GM15510 (cell line): Measurements from ENCODE around the gene SIT1.

Experiments
- POLR2A ChIP-seq: IDR thresholded peaks from 3 replicates; pipeline ENCODE4 v1.6.1; 2011; ENCODE audit warnings: borderline replicate concordance; ENCODE audit not compliant: insufficient read length; ENCODE audit errors: extremely low read depth

Gene SIT1

DNA sequence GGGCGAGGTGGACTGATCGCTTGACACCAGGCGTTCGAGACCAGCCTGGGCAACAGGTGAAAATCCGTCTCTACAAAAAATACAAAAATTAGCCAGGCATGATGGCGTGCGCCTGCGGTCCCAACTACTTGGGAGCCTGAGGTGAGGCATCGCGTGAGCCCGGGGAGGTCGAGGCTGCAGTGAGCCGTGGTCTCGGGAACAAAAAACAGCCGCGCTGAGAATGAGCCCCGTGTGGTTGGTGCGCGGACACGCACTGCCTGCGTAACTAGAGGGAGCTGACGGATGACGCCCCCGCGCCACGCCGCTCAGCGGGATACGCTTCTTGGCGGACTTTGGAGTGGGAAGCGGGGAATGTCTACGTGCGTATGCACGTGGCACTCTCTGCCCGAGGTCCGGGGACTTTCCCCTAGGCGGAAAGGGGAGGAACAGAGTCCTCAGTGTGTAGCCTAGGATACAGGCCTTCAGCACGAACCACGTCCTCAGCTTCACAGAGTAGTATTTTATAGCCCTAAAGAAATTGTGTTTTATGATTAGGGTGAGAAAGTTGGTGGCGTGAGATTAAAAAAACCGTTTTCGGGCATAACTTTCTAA, 6.9 kb upstream of the SIT1 start, which contains the start of gene RMRP:
Gene RMRP, minus strand, starts transcription at position 474 of the 591 bp plus-strand sequence.
- TF ChIP-seq POLR2A = no peak

DNA sequence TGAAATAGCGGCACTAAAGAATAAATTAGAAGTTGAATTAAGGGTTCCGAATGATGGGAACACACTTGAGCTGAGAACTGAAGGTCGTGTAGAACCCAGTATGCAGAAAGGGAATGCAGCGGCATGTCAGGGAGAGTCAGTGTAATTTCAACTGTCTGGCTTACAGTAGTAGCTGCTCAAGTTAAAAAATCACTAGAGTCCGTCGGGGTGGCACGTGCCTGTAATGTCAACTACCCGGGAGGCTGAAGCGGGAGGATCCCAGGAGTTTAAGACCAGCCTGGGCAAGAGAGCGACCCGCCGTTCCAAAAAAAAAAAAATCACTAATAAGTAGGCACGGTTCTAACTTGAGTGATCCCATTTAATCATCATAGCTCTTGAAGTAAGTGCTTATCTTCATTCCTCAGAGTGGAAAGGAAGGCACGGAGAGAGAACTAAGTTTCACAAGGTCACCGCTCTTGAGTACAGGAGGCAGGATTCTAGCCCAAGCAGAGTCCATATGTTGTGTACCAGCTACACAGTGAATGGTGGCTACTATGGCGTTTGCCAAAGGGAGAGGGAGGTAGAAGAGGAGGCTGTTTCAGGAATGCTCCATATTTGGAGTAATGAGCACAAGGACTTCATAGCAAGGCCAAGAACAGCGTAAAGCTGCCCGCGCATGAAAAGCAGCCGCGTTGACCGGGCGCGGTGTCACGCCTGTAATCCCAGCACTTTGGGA, 6.3 kb upstream of the SIT1 start:
- no peak for TF ChIP-seq POLR2A

DNA sequence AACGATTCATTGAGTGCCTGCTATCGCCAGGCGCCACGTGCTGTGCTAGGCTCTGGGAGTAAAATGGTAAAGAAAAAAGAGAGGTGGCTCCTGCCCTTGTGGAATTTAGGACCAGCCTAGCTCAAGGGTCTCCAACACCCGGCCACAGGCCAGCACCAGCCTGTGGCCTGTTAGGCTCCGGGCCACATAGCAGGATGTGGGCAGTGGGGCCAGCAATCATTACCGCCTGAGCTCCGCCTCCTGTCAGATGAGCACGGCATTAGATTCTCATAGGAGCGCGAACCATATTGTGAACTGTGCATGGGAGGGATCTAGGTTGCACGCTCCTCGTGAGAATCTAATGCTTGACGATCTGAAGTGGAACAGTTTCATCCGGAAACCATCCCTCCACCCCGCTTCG, 5.6 kb upstream of the SIT1 start:
- no peak for TF ChIP-seq POLR2A

DNA sequence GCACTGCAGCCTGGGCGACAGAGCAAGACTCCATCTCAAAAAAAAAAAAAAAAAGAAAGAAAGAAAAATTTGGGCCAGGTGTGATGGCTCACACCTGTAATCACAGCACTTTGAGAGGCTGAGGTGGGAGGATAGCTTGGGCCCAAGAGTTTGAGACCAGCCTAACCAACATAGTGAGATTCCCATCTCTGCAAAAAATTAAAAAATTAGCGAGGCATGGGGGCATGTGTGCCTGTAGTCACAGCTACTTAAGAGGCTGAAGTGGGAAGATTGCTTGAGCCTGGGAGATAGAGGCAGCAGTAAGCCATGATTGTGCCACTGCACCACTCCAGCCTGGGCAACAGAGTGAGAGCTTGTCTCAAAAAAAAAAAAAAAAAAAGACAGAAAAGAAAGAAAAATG, 2.9 kb upstream of the SIT1 start:
- TF ChIP-seq POLR2A = no peak

DNA sequence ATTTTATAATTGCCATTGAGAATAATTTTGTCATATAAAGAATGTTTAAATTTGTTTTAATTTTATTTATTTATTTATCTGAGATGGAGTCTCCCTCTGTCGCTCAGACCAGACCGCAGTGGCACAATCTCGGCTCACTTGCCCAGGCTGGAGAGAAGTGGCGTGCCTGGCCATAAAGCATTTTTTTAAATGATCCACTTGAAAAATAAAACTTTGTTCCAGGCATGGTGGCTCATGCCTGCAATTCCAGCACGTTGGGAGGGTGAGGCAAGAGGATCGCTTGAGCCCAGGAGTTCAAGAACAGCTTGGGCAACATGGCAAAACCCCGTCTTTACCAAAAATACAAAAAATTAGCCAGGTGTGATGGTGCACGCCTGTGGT, 2.1 kb upstream of the SIT1 start:
- TF ChIP-seq POLR2A = no peak

DNA sequence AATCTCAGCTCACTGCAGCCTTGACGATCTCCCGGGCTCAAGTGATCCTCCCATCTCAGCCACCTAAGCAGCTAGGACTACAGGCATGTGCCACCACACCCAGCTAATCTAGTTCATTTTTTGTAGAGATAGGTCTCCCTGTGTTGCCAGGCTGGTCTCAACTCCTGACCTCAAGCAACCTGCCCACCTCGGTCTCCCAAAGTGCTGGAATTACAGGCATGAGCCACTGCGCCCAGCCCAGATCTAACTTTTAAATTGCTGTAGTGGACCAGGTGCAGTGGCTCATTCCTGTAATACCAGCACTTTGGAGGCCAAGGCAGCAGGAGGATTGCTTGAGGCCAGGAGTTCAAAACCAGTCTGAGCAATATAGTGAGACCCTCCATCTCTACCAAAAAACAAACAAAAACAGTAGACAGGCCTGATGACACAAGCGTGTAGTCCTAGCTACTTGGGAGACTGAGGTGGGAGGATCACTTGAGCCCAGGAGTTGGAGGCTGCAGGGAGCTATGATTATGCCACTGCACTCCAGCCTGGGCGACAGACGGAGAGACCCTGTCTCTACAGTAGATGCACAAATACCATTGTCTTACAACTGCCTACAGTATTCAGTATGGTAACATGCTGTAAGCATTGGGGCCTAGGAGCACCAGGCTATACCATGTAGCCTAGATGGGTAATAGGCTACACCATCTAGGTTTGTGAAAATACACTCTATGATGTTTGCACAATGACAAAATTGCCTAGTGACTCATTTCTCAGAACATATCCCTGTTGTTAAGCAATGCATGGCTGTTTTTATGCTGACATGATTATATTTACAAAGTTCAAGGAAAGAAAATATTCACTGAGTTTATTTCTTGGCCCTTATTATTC, 1.5 kb upstream of the SIT1 start:
- TF ChIP-seq POLR2A = no peak

DNA sequence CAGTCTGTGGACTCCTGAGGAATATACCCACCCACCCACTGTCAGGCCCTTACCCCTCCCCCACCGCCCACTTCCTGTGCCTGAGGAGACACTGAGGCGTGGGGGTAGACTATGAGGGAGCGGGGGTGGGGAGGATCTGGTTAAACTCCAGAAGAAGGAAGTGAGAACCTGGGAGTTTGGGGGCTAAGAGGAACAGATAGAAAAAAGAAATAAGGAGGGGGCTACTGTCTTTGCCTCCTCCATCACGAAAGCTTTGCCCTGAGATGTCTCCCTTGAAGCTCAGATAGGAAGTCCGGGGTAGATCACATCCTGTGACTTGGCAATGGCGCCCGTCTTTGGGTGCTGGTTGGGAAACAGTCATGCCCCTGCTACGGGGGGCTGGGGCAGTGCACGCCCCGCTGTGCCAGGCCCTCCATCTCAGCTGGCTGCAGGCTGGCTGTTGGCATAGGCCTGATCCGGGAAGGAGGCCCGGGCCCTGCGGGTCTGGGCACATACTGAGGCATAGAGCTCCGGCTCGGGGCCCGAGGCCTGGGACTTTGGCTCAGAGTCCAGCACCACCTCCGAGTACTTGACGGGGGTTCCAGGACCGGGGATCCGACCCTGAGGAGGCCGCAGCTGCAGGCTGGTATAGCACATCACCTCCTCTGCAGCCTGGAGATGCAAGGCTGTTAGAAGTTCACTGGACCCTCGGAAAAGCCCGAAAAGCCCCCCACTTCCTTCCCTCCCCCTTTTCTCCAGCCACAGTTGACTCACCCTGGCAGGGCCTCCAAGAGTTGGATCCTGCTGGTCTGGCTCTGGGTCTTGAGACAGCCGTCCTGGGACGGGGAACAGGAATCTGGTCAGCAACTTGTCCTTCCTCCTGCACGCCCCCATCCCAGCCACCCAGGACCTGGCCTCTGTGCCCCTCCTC, 1.0 kb downstream of the SIT1 start:
- no peak for TF ChIP-seq POLR2A

DNA sequence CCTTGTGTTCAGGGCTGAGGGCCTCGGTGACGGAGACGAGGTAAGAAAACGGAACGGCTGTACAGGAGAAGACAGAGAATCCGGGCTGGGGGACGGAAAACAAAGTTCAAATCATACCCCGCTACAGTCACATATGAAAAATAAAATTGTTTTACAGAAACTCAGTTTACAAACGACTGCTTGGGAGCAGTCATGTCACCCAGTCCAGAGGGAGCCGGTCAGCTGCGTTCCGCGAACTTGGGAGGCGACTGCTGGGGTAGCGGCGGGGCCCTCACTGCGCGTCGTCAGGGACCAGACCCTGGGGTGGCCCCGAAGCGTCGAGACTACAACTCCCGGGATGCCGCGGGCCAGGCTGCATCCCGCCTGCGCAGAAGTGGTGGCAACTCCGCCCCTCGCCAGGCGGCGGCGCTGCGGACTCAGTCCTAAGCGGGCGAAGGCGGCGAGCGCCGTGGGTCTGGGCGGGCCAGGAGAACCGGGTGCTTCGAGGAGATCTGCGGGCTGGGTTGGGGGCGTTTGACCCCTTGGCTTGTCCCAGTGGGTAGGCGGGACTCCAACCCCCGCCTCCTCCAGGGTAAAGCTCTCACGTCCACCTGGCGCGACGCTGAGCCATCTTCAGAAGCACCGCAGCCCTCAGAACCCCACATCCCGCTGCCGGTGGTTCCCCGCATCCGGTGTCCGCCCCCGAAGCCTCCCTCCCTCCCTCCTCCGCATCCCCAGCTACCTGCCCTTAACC, 4.0 kb downstream of the SIT1 start:
- TF ChIP-seq POLR2A = peak; percentile 75

DNA sequence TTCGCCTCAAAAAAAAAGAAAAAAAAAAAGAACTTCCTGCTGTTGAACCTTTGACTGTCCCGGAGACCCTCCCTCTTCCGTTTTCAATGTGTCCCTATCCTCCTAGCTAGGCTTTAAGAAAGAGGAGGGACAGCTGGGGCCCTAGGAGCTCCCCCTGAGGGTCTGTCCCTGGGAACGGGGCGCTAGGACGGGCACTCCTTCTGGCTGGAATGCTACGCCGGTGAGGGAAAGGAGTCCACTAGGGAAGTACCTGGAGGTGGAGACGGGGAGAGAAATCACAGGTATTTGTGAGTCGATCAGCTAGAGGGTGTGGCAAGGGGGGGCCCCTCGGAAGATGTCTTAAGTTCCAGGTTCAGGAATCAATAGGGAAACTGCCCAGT, 4.6 kb downstream of the SIT1 start:
- no peak for TF ChIP-seq POLR2A

DNA sequence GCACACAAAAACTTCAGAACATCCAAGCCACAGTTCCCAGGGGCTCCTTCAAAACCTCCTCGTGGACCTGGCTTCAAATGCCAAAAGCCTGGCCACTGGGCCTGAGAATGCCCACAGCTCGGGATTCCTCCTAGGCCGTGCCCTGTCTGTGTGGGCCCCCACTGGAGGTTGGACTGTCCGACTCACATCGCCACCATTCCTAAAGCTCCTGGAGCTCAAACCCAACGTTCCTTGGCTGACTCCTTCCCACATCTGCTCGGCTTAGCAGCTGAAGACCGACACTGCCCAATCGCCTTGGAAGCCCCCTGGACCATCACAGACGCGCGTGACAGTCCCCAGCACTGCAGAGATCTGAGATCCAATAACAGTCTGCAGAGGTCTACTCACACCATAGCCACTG, 7.7 kb downstream of the SIT1 start:
- TF ChIP-seq POLR2A = no peak

DNA sequence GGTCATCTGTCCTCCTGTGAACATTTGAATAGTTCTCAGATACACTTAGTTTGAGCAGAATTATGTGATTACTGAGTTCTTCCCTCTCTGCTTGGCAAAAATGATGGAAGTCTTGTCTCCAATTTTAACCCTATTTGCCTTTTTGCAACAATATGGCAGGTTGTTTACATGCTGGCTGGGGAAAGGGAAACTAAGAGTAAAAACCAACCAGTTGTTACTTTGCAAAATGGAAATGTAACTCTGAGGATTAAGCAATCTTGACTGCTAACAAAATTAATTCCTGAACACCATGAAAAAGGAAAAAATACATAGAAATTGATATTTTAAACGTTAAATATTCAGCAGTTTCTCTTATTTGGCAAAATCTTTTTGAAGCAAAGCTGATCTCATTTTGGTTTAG, 11.1 kb downstream of the SIT1 start:
- TF ChIP-seq POLR2A = no peak

DNA sequence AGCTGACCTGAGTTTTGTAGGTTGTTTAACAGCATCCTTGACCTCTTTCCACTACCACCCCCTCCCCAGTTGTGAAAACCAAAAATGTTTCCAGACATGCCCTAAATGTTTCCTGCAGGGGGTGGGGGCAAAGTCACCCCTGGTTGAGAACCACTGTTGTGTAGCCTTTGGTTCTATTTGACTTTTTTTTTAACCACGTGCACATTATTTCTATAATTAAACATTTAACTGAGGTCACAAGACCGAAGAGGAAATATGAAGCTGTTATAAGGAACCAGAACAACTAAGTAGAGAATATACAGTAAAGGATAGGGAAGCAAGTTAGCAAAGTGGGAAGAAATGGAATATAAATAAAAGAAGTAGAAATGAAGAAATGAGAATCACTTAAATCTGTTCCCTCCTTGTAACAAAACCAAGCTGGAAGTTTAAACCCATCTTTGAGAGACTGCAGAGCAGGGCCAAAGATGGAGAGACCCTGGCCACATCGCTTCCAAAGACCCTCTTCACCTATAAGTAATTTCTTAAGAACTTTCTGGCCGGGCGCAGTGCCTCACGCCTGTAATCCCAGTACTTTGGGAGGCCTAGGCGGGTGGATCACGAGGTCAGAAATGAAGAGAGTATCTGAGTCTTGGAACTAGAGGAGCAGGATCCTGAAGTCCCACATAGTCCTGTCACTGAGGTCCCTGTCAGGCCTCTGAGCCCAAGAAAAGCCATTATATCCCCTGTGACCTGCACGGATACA, 14.4 kb downstream of the SIT1 start:
- no peak for TF ChIP-seq POLR2A

DNA sequence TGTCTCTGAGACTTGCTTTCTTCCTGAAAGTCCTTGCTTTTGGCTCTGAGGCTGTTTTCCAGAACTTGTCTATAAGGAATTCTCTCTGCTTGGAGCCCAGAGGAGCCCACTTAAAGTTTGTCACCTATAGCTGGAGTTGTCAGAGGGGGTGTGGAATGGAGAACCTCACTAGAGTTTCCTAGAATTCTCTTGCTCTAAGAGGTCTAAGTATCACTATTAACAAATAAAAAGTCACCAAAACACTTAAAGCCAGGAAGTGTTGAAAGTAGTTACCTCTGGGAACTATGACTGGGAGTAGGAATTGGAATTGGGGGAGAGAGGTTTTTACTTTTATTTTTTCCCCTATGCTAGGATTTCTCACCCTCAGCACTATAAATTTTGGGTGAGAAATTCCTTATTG, 15.0 kb downstream of the SIT1 start:
- no peak for TF ChIP-seq POLR2A
